Measurements from ENCODE around the gene KNDC1.

DNA sequence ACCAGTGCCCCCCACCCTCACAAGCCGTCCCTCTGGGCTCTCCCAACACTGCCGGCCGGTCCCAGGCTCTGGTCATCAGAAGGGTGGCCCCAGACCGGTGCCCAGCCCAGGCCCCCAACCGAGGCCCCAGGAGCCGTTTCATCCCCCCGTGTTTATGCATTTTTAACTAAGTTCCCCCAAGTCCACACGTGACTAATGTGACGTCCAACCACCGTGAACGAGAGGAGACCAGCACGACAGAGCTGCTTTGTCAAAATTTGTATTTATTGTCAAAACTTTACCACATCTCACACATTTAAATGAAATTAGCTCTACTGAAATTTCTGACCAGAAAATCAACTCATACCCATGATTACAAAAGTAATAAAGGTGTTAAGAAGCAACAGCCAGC, 86.2 kb downstream of the KNDC1 start:
- TF ChIP-seq, protein P1, sequence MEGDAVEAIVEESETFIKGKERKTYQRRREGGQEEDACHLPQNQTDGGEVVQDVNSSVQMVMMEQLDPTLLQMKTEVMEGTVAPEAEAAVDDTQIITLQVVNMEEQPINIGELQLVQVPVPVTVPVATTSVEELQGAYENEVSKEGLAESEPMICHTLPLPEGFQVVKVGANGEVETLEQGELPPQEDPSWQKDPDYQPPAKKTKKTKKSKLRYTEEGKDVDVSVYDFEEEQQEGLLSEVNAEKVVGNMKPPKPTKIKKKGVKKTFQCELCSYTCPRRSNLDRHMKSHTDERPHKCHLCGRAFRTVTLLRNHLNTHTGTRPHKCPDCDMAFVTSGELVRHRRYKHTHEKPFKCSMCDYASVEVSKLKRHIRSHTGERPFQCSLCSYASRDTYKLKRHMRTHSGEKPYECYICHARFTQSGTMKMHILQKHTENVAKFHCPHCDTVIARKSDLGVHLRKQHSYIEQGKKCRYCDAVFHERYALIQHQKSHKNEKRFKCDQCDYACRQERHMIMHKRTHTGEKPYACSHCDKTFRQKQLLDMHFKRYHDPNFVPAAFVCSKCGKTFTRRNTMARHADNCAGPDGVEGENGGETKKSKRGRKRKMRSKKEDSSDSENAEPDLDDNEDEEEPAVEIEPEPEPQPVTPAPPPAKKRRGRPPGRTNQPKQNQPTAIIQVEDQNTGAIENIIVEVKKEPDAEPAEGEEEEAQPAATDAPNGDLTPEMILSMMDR (conservative IDR thresholded peaks at IDR 0.05; ENCODE audit: low read depth in 2 of 2): no peak
- TF ChIP-seq EZH2 (IDR thresholded peaks at IDR 0.05; ENCODE audit: low read depth, unreplicated experiment): no peak
- TF ChIP-seq, protein P2, sequence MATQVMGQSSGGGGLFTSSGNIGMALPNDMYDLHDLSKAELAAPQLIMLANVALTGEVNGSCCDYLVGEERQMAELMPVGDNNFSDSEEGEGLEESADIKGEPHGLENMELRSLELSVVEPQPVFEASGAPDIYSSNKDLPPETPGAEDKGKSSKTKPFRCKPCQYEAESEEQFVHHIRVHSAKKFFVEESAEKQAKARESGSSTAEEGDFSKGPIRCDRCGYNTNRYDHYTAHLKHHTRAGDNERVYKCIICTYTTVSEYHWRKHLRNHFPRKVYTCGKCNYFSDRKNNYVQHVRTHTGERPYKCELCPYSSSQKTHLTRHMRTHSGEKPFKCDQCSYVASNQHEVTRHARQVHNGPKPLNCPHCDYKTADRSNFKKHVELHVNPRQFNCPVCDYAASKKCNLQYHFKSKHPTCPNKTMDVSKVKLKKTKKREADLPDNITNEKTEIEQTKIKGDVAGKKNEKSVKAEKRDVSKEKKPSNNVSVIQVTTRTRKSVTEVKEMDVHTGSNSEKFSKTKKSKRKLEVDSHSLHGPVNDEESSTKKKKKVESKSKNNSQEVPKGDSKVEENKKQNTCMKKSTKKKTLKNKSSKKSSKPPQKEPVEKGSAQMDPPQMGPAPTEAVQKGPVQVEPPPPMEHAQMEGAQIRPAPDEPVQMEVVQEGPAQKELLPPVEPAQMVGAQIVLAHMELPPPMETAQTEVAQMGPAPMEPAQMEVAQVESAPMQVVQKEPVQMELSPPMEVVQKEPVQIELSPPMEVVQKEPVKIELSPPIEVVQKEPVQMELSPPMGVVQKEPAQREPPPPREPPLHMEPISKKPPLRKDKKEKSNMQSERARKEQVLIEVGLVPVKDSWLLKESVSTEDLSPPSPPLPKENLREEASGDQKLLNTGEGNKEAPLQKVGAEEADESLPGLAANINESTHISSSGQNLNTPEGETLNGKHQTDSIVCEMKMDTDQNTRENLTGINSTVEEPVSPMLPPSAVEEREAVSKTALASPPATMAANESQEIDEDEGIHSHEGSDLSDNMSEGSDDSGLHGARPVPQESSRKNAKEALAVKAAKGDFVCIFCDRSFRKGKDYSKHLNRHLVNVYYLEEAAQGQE (IDR thresholded peaks at IDR 0.05; ENCODE audit: unreplicated experiment): no peak

Measured in GM23338 (cell line).